ENCODE measurements around the gene MPRIP.

The MPRIP gene

DNA sequence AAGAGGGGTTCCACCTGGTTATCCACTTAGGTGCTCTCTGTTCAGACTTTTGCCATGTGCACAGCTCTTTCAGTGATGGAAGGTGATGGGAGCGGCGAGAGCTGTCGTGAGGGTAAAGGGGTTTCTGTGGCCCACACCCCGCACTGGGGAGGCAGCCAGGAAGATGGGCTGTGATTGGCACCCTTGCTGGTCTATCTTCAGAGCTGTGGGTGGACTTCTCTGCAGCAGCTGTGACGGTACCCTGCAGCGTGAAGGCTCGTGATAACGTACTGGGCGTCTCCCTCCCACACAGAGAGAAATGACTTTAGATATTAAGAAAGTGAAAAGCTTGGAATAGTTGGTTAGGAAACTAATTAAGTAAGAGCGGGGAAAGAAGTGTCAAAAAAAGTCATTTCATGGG, 45.8 kb downstream of the MPRIP start:
- no peak for DNase-seq (ENCODE audit: low read depth in 3 of 3)

DNA sequence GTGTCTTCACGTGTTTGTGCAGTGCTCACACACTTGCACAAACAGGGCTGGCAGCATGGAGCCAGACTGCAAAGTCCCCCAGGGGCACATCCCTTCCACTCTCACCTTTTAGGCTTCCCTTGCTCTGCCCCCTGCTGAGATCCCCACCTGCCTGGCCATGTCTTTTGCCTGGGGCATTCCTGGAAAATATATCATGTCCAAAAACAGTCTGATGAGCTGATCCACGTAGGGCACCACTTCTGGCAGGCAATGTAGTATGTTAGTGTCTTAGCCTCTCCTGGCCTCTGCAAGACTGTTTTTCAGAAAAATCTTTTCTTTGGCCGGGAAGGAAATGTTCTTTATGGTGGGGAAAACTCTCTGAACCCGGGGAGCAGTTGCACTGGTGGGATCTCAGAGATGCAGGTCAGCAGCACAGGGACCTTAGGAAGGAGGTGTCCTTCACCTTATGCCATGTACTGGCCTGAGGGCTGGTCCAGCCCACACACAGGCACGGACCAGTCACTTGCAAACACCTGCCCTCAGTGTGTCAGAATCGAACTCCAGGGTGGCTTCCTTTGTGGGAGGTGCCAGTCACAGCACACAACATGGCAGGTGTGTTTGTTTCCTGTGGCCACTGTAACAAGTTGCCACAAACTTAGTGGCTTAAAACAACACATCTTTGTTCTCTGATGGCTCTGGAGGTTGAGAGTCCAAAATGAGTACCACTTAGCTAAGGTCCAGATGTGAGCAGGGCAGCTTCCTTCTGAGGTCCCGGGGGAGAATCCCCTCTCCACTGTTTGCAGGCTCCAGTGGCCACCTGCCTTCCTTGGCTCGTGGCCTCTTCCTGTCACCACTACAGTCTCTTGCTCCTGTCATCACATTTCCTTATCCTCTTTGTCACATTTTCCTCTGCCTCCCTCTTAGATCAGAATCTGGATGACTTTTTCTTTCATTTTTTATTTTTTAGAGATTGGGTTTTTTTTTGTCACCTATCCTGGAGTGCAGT, 46.6 kb downstream of the MPRIP start:
- no peak for DNase-seq (ENCODE audit: low read depth in 3 of 3)

DNA sequence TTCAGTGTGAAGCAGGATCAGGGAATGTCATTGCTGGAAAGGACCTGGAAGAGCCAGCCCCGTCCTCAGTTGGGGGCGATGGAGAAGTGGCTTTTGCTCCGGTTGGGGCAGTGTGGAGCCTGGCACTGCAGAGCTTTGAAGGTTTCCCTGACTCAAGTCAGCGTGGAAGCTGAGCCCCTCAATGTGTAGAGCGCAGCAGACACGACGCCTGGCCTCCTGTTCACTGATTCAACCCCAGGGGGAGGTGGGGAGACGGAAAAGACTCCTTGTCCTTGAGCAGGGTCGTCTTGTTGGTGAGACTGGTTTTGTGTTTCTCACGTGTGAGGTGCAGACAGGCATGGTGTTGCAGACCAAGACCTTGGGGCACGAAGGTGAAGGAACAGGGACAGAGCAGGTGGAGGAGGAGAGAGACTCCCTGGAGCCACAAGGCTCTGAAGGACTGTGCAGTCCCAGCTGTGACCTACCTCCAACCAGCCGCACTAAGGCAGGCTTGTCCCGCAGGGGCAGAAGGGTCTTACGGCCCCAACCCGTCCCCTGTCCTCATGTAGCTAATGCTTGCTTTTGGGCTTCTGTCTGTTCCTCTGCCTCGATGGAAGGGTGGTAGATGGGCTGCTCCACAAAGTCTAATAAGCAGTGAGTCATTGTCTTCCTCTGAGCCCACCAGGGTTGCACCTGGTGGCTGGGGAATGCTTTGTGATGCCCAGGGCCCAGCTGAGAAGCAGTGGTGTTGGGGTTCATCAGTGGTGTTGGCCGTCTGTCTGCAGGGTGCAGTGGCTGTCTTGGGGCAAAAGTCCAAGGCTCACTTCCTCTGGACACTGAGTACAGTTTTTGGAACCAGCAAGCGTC, 47.8 kb downstream of the MPRIP start:
- DNase-seq (ENCODE audit: low read depth in 3 of 3): no peak

DNA sequence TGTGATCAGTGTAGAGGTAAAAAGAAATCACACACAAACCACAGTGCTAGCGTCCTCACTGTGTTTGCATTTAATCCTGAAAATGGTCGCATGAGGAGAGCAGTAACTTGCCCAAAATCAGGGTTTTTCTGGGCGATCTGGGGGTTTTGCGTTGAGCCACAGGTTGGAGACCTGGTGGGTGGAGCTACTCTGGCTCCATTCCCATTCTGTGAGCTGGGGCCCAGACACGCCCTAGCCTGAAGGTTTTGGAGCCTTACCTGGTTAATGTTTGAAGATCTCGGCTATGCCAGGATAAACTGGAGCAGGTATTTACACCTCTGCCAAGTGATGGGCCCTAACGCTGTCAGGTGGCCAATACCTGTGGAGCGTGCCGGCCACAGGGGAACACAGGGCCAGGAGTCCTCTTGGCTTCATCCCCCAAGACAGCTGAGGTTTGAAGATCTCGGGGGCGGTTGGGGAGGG, 48.4 kb downstream of the MPRIP start:
- no peak for DNase-seq (ENCODE audit: low read depth in 3 of 3)

DNA sequence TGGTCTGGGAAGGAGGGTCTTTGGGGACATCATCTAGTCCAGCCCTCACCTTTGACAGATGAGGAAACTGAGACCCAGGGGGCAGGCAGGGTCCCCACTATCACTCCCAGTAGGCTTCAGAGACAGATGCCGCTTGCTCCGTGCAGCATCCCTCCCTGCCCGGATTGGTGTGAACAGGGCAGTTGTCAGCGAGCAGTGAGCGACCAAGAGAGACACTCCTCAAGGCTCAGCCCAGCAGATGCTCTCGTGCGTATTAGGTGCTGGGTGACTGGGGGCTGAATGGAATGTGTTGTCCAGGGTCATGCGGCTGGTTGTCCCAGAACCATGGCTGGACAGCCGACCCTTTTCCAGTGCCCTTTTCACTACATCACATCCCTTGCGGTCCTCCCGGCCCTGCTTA, 49.0 kb downstream of the MPRIP start:
- DNase-seq (ENCODE audit: low read depth in 3 of 3): no peak

DNA sequence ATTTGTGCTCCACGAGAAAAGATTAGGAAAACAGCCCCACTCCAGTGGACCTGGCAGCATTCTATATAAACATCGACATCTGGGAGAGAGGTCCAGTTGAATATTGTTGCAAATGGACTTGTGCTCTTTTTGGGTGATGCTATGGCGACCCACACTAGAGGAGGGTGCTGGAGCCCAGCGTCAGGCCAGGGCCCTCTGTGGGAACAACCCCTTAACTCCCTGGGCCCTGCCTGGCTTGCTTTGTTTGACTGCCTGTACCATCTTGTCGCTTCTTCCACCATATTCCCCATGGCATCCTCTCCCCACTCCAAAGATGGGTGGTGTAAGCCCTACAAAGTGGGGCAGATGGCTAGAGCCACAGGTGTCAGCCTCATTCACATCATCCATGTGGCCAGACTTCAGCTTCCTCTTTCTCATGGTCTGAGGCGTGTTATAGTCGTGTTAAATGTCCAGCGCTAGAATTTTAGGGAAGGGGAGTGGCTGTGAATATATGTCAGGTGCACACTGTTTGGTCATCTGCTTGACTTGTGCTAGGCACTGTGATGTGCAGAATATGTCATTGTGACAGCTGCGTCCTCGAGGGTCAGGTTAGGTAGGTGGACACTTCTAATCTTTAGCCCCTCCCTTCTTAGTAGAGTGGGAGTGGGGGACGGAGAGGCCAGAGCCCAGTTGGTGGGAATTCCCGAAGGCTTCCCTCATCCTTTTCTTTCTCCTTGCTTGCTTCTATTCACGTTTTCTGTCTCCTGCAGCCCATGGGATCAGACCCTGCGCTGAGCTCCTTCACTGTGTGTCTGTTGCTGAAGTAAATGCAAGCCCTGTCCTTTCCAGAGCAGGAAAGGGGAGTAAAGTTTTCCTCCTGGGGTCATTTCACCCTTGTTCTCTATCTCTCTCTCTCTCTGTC, 49.8 kb downstream of the MPRIP start:
- DNase-seq (ENCODE audit: low read depth in 3 of 3): no peak

DNA sequence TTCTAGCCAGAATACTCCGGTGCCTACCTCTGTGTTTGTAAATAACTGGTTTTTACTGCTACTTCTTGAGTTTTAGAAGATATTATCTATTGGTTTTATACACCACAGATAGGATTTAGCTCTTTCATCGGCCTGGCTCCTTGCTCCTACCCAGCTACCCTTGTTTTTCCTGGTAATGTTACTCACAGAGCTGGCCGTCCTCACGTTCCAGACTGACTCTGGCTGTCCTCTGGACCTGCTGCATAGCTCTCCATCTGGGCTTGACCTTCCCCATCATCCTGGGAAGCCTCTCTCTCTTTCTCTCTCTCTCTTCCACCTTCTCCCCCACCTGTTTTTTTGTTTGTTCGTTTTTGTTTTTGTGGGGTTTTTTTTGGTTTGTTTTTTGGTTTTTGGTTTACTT, 51.5 kb downstream of the MPRIP start:
- no peak for DNase-seq (ENCODE audit: low read depth in 3 of 3)

DNA sequence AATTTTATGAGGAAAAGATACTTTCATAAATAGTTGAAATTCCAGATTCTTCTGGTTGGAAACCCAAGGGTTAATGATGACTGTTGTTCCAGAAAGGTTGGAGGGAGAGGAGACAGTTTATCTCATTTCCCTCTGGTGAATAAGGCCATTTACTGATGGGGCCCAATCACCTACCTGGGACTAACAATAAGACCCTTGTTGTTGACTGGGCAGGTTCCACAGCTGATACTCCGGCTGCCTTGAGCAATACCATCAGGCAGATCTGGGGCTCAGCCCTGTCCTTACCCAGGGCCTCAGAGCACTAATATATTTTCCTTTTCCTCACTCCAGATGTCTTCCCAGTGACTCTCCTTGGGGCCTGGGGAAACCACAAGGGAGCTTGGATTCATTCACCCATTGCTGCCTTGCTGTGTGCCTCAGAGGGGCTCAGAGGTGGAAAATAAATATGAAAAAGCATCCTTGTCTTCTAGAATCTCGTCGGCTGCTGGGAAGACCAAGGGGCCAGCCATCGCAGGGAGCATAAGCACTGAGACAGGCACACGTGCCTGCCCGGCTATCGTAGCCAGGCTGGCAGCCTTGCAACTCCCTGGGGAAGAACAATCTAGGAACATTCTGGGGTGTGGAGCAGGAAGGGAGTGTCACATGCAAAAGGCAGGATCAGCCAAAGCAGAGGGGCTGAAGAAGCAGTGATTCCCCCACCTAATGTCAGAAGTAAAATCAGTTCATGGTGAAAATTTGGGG, 54.4 kb downstream of the MPRIP start:
- DNase-seq (ENCODE audit: low read depth in 3 of 3): no peak

DNA sequence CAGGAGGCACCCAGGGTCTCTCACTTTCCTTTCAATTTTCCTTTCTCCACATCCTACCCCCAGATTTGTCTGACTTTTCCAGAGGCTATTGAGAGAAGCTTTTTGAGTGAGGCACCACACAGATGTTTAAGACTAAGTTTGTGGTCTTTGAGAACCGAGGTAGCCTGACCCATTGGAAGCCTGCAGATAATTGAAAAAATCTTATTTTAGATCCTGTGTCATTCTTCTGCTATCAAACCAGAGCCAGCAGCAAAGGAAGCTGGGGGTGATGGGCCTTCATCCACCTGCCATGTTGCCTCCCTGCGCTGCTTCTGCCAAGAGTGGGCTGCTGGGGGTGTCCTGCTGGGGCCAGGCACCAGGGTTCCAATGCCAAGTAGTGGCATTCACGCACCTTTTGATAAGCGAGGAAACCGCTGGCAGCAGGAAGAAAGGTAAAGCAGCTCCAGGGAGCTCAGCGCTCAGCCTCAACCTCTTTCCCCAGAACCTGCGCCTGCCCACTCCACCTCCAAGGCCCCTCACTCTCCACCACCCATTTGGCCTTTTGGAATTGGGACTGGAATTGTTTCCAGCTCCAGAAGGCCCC, 55.6 kb downstream of the MPRIP start:
- DNase-seq (ENCODE audit: low read depth in 3 of 3): no peak

DNA sequence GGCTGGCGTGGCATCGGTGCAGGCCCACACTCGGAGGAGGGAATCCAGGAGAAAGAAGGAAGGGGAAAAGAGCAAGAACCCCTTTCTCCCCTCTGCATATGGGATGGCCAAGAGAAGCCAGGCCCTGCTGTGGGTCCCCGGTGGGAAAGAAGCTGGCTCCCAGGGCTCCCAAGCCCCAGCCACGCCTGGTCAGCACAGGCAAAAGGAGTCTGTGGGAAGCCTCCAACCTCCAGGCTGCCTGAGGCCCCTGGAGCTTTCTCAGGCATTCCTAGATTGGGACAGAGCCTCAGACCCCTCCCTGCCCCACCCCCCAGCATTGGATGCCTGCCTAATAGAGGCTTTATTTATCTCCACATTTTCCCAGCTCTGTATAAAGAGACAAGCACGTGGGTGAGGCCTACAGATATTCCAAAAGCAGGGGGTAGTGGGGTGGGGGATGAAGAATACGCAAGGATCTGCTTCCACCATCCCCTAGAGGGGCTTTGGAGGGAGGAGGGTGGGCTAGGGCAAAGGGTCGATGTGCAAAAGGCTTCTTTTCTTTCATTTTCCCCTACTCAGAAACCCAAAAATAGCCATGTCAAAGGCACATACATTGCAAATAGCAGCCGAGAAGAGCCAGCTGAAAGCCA, 56.4 kb downstream of the MPRIP start:
- DNase-seq (ENCODE audit: low read depth in 3 of 3): no peak

DNA sequence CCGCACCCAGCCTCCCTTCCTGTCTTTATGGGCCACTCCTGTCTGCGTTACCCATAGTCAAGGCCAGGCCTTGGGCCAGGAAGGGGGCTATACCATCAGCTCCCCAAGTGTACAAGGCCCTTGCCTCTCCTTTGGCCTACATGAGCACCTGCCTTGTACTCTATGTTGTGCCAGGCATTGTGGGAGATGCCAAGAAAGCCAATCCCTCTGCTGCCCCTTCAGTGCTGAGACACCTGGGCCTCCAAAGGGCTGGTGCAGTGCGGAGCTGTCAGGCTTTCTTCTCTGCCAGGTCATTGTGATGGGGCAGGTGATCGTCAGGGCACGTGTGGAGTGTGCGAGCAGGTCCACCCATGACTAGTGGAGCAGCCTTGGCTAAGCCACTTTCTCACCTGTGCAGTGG, 59.9 kb downstream of the MPRIP start:
- no peak for DNase-seq (ENCODE audit: low read depth in 3 of 3)

DNA sequence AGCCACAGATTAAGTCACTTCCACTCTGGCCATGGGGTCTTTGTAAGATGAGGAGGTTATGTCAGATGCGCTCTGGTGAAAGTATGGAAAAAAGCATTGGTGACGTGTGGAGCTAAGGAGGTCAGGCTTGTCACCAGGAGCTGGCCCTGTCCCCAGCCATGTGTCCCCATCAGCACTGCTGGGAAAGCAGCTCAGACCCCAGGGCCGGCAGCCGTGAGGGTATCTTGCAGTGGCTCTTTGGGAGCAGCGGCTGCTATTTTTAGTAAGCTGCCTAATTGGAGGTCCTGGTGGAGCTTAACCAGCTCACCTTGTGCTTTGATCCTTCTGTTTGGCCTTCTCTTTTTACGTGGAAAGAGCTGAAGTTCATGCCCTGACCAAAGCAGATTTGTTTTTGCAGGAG, 60.9 kb downstream of the MPRIP start:
- DNase-seq (ENCODE audit: low read depth in 3 of 3): no peak

DNA sequence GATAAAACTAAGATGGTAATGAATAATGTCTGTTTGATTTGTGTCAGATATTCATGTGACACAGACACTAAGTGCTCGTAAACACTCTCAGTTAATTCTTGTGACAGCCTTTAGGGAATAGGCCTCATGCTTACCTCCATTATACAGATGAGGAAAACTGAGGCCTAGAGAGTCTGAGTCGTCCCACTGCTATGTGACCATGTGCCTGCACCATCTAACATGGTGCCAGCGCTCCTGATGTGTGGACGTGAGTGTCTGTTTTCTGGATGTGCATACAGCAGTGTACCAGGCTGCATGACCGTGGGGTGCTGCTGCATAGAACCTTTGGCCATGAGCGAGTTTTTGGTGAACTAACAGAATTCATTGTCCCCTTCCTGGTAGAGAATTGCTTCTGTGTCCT, 61.8 kb downstream of the MPRIP start:
- no peak for DNase-seq (ENCODE audit: low read depth in 3 of 3)

DNA sequence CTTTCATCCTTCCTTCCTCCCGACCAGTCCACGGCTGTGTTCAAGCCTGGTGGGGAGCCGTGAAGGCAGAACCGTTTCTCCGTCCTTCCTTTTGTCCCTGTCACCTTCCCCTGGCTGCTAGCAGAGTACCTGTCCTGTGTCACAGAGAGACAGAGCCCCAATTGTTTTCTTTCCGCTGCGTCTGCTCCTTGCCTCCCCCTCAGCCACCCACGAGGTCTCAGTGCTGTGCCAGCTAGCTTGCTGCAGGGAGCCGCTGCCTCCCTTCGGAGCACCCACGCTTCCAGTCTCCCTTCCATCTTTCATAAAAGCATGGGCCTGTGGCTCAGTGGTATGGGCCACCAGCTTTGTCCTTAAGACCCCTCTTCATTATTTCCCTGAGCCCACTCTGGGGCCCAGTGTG, 62.2 kb downstream of the MPRIP start:
- no peak for DNase-seq (ENCODE audit: low read depth in 3 of 3)

DNA sequence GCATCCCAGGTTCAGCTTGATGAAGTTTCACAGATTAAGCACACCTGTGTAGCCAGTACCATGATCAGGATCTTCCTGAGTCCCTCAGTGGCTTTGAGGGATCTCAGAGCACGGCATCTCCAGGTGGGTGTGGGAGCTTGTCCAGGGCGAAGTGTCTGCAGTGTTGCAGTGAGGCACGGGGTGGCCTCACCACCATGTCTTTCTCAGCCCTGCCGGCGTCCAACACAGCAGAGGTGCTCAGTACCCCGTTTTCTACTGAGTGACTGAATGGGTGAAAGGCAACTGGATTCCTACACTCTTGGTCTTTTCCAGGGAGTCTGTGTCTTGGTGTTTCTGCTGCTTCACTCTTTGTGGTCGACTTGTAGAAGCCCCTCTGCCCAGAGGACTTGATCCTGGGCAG, 63.7 kb downstream of the MPRIP start:
- DNase-seq (ENCODE audit: low read depth in 3 of 3): no peak

DNA sequence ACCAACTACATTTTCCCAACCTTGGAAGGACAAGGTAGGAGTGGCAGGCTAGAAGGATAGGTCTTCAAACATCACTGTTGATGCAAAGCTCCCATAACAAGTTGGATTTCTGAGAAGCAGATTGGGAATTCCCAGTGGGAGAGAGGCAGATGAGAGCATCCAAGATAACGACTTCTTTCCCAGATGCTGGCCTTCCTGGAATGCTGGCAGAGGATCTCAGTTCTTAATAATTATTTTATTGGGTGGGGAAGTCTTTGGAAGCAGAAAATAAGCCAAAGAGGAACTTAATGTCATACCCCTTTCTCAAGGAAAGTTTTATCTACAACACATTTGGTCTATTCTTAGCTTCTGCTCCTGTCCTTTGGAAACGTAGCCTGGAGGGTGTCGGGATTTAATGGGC, 64.5 kb downstream of the MPRIP start:
- DNase-seq (ENCODE audit: low read depth in 3 of 3): no peak

DNA sequence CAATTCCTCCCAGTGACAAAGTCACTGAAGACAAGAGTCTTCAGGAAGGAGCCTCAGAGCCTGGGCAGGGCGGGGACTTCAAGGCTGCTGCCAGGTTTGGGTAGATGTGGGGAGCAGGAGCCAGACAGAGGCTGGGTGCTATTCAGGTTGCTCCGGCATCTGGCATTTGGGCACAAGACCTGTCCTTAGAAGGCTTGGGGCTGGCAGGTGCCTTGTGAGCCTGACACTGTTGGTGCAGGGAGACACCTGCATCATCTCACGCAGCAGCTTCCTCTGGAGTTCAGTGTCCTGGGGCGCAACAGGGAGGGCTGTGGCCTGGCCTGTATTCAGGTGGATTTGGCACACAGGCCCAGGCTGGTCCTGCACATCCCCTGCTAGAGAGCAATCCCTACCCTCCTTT, 65.0 kb downstream of the MPRIP start:
- no peak for DNase-seq (ENCODE audit: low read depth in 3 of 3)

DNA sequence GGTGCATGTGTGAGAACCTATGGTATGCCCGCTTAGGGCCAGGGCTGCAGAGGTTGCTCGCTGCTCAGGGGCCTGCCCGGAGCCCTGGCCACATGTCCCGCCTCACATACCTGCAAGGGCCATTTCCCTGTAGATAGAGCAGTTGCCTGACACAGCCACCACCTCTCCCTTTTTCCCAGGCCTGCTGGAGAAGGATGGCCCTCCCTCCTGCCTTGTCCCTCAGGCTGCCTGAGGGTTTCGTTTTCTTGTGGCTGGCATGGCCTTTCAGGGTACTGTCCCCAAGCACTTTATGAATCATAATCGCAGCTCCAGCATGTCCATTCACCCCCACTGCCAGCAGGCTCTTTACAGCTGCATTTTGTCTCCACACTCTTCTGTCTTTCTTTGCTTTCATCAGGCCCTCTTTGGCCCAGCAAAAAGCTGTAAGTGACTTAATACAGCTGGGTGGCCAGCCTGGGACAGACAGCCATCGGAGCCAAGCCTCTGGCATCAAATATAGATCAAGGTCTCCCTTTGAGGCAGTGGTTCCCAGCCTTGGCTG, 65.7 kb downstream of the MPRIP start:
- no peak for DNase-seq (ENCODE audit: low read depth in 3 of 3)

DNA sequence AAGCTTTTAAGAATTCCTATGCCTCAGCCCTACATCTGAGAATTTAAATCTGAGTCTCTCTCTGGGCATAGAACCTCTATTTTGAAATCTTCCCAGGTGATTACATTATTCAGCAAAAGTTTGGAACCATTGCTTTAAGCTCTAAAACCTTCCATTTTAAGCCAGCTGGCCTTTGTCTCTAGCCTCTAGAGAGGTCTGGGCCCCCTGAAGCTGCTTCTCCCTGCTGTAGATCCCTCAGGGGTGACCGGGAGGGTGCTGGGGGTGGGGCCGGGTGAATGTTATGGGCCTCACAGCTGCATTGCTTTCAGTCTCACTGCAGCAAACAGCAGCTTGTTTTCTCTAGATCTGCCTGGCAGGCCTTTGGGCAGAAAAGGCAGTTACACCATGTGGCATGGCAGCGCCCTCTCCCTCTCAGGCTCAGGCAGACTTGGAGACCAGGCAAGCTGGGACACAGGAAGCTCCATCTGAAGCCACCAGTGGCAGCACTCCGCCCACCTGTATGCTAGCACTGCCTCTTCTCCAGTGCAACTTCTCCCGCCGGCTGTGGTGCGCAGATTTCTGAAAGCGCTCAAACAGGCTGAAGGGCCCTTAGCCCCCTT, 66.3 kb downstream of the MPRIP start:
- no peak for DNase-seq (ENCODE audit: low read depth in 3 of 3)

Data from stimulated activated CD4-positive, alpha-beta T cell treated with anti-CD3 and anti-CD28 coated beads, TNF-alpha, amount 100 ng/mL, for 4 hours (primary cell).